ENCODE measurements around the gene BRCA1.
"Not testable (repeated sequence)": the region's sequence is repeated elsewhere in the genome, so short reads cannot be mapped to it uniquely, and the experiment has no call there.

Gene BRCA1

GRCh38 chr17:43006639-43007551 is 118.3 kb downstream of the BRCA1 start, which contains the start of gene IFI35:
TSS of gene IFI35 (plus strand) at chr17:43006784. CDS start at chr17:43006948, 164 bp downstream.
- DNase-seq (ENCODE audit: extremely low read depth in 1 of 2, low read depth in 1 of 2) = peak; percentile 72 to 83

GRCh38 chr17:43003542-43004172 is 121.5 kb downstream of the BRCA1 start:
- DNase-seq (ENCODE audit: extremely low read depth in 1 of 2, low read depth in 1 of 2) = no peak

GRCh38 chr17:43000894-43001293 is 124.3 kb downstream of the BRCA1 start:
- DNase-seq (ENCODE audit: extremely low read depth in 1 of 2, low read depth in 1 of 2) = not testable (repeated sequence)

- no peak for DNase-seq (ENCODE audit: extremely low read depth in 1 of 2, low read depth in 1 of 2)
Measured at GRCh38 chr17:42999003-42999525, 126.1 kb downstream of the BRCA1 start.

- peak; percentile 89 to 95 for DNase-seq (ENCODE audit: extremely low read depth in 1 of 2, low read depth in 1 of 2)
Measured at GRCh38 chr17:42997984-42998938, 126.9 kb downstream of the BRCA1 start, which contains the start of gene RPL27. TSS of gene RPL27 (plus strand) at chr17:42998419. CDS start at chr17:42998751, 332 bp downstream.

GRCh38 chr17:42997390-42997983 is 127.7 kb downstream of the BRCA1 start:
- DNase-seq (ENCODE audit: extremely low read depth in 1 of 2, low read depth in 1 of 2) = no peak
